Measurements from ENCODE around the gene SCYL2.

DNA sequence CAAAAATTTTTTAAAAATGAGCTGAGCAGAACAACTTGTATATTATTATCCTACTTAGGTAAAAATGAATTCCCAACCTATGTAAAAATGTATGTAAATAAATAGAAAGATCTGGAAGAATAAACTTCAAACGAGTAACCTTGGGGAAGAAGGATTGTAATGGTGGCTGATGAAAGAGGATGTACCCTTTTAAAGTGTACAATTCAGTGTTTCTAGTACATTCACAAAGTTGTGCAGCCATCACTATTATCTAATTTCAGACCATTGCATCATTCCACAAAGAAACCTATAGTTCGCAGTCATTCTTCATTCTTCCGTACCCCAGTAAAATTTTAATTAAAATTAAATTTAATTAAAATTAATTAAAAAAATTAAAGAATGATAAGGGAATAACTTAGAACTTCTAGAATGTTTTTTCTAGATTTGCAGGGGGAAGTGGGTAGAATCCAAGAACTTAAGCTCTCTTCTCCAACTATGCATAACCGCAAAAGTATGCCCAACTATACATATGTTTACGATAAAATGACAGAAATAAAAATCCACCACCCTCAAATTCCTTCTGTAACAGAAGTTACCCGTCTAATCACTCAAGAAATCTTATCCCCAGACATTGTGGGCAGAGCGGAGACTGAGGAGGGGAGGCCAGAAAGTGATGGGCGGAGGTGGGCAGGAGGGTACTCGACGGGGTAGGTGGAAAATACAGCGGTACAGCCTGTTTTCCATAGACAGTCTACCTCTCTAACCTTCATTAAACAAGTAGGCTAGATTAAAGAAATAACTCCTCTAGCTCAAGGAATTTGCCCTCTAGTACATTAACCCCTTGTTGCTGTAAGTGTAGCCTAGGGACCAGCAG is 1.0 kb upstream of the SCYL2 start:
- TF ChIP-seq CEBPB (IDR thresholded peaks at IDR 0.05; ENCODE audit: borderline replicate concordance in 1 of 2, low read depth in 2 of 2, low read length in 2 of 2), result no peak
- TF ChIP-seq, protein P1, sequence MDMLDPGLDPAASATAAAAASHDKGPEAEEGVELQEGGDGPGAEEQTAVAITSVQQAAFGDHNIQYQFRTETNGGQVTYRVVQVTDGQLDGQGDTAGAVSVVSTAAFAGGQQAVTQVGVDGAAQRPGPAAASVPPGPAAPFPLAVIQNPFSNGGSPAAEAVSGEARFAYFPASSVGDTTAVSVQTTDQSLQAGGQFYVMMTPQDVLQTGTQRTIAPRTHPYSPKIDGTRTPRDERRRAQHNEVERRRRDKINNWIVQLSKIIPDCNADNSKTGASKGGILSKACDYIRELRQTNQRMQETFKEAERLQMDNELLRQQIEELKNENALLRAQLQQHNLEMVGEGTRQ (IDR thresholded peaks at IDR 0.05; ENCODE audit: borderline replicate concordance, low read depth, low read length), result no peak
- TF ChIP-seq JUNB (IDR thresholded peaks at IDR 0.05), result no peak
- TF ChIP-seq, protein P2, sequence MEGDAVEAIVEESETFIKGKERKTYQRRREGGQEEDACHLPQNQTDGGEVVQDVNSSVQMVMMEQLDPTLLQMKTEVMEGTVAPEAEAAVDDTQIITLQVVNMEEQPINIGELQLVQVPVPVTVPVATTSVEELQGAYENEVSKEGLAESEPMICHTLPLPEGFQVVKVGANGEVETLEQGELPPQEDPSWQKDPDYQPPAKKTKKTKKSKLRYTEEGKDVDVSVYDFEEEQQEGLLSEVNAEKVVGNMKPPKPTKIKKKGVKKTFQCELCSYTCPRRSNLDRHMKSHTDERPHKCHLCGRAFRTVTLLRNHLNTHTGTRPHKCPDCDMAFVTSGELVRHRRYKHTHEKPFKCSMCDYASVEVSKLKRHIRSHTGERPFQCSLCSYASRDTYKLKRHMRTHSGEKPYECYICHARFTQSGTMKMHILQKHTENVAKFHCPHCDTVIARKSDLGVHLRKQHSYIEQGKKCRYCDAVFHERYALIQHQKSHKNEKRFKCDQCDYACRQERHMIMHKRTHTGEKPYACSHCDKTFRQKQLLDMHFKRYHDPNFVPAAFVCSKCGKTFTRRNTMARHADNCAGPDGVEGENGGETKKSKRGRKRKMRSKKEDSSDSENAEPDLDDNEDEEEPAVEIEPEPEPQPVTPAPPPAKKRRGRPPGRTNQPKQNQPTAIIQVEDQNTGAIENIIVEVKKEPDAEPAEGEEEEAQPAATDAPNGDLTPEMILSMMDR (IDR thresholded peaks at IDR 0.05 in 2 of 3, conservative IDR thresholded peaks at IDR 0.05 in 1 of 3; ENCODE audit: control insufficient read depth in 2 of 3, extremely low read depth in 1 of 3, insufficient read depth in 1 of 3, low read depth in 3 of 3, low read length in 3 of 3), result no peak
- no peak for TF ChIP-seq POLR2AphosphoS5 (IDR thresholded peaks at IDR 0.05; ENCODE audit: low read length)
- TF ChIP-seq CBFB (IDR thresholded peaks at IDR 0.05; ENCODE audit: low read depth), result no peak
- TF ChIP-seq RAD51 (IDR thresholded peaks at IDR 0.05), result no peak
- no peak for TF ChIP-seq EZH2 (IDR thresholded peaks at IDR 0.05; ENCODE audit: borderline replicate concordance, control insufficient read depth, low read depth, low read length)
- no peak for TF ChIP-seq EP300 (IDR thresholded peaks at IDR 0.05; ENCODE audit: borderline replicate concordance in 1 of 2, control insufficient read depth in 1 of 2, low read depth in 2 of 2, low read length in 2 of 2)
- no peak for TF ChIP-seq FOXK2 (IDR thresholded peaks at IDR 0.05)

All from GM12878 (cell line).